Sigmoid colon (tissue), 4 donors: ENCODE data around the gene NEDD9.

Source experiments
- CTCF ChIP-seq, 4 experiments: fragments of 450-650 bp in 3 of 4; fragments of 200-600 bp in 1 of 4; IDR thresholded peaks; one replicate each; pipeline ENCODE4 v1.5.1; 2016 to 2019; ENCODE audit warnings: antibody characterized with exemption in 4 of 4, mild to moderate bottlenecking in 3 of 4, moderate library complexity in 2 of 4
- EP300 ChIP-seq, 4 donors: sonication (generic); formaldehyde crosslinking; IDR thresholded peaks; one replicate each; pipeline ENCODE4 v1.6.1; 2017; ENCODE audit warnings: antibody characterized with exemption in 4 of 4
- POLR2AphosphoS5 ChIP-seq, 4 donors: sonication (generic); formaldehyde crosslinking; IDR thresholded peaks; one replicate each; pipeline ENCODE4 v1.6.1; 2017; ENCODE audit warnings: antibody characterized with exemption in 4 of 4

- TF ChIP-seq CTCF (IDR thresholded peaks at IDR 0.05) (no peak), POLR2AphosphoS5 (IDR thresholded peaks at IDR 0.05) (no peak), EP300 (IDR thresholded peaks at IDR 0.05) (no peak)
Measured at GRCh38 chr6:11279284-11279689, 46.8 kb upstream of the NEDD9 start.
